HEK293T (cell line): ENCODE results near the gene PC.

Experiments used
- ARNT ChIP-seq: fragments of 450-650 bp; IDR thresholded peaks from 2 replicates; pipeline ENCODE4 v1.6.1; 2017; ENCODE audit warnings: mild to moderate bottlenecking
- BHLHE40 ChIP-seq: fragments of 450-650 bp; IDR thresholded peaks from 2 replicates; pipeline ENCODE4 v1.6.1; 2016; ENCODE audit warnings: mild to moderate bottlenecking, moderate library complexity, borderline replicate concordance
- CTBP1 ChIP-seq: fragments of 450-650 bp; IDR thresholded peaks from 2 replicates; pipeline ENCODE4 v1.6.1; 2016; ENCODE audit warnings: borderline replicate concordance
- FOXK2 ChIP-seq: fragments of 450-650 bp; IDR thresholded peaks from 2 replicates; pipeline ENCODE4 v1.6.1; 2016; ENCODE audit warnings: mild to moderate bottlenecking
- HDGF ChIP-seq: fragments of 450-650 bp; IDR thresholded peaks from 2 replicates; pipeline ENCODE4 v1.6.1; 2017; ENCODE audit warnings: antibody characterized with exemption, borderline replicate concordance
- SP1 ChIP-seq: fragments of 450-650 bp; IDR thresholded peaks from 2 replicates; pipeline ENCODE4 v1.6.1; 2017
- TARDBP ChIP-seq: fragments of 450-650 bp; IDR thresholded peaks from 2 replicates; pipeline ENCODE4 v1.6.1; 2016
- ZNF384 ChIP-seq: fragments of 450-650 bp; IDR thresholded peaks from 2 replicates; pipeline ENCODE4 v1.6.1; 2016

DNA sequence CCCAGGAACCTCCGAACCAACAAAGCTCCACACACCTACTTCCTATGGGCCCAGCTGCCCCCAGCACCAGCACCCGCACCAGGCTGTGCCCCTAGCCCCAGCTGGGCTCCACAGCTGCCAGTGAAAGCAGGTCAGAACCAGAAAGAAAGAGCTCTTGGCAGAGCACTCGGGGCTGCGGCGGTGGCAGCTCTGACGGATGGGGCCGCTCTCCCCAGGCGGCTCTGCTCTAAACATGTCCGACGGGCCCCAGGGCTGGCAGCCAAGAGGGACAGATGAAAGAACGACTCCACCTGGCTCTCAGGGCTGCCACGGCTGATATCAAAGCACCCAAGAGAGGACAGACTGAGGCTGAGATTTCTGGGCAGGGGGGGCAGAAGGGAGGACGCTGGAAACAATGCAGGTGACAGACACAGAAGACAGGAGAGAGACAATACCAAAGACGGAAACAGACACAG lies 75.6 kb downstream of the PC start:
- TF ChIP-seq CTBP1 (no peak), ZNF384 (no peak), SP1 (no peak), FOXK2 (no peak), HDGF (no peak), TARDBP (no peak), ARNT (no peak), BHLHE40 (no peak)
